NCI-H1436 treated with DMSO at 0.1 percent for 48 hours (cell line): Measurements from ENCODE around the gene ARID5A.
"Not testable (repeated sequence)": the region's sequence is repeated elsewhere in the genome, so short reads cannot be mapped to it uniquely, and the experiment has no call there.

ENCODE experiments used
- DNase-seq: peaks from one replicate; lab custom pipeline; 2025; lab: John Stamatoyannopoulos, UW

The ARID5A gene

DNA sequence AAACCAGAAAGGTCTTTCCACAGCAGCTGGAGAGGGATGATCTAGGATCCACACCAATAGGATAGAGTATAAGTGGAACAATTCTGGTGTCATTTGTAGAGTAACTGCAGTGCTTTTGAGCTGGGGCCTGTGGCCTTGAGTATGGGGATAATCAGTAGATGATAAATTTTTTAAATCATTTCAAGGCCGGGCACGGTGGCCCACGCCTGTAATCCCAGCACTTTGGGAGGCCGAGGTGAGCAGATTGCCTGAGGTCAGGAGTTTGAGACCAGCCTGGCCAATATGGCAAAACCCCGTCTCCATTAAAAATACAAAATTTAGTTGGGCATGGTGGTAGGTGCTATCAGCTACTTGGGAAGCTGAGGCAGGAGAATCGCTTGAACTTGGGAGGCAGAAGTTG lies 20.9 kb downstream of the ARID5A start:
- DNase-seq: not testable (repeated sequence)

DNA sequence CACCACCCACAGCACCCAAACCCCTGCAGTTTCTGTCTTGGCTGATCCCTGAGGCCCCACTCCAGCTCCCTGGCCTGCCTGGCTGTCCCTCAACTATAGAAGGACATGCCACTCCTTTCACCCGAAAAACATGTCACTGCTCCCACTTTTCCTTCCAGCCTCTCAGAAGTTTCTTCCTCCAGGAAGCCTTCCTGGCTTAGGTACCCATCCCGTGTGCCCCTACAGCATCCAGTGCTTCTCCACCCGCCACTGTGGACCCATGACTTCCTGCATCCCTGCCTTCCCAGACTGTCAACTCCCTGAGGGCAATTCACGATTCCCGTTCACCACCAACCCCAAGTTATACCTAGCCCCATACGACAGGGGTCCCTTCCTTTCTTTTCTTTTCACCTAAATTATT lies 21.5 kb downstream of the ARID5A start:
- no peak for DNase-seq

DNA sequence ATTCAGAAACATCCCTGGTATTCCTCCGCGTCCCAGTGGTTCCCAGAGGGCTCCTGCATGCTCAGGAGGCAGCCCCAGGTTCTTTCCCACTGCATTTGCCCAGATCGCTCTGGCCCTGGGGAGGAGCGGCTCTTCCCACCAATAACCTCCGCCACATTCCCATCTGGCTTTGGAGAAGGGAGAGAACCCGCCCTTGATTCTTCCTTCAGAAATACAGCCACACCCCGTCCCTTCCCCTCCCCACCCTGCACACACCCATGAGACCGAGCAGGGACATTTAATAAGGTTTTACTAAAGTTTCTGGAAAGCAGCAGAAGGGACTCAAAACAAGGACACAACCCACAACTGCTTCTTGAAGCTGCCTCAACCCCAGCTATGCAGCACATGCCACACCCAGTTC lies 21.9 kb downstream of the ARID5A start:
- DNase-seq: no peak

GRCh38 chr2:96564026-96564425 lies 27.5 kb downstream of the ARID5A start:
- DNase-seq: no peak

DNA sequence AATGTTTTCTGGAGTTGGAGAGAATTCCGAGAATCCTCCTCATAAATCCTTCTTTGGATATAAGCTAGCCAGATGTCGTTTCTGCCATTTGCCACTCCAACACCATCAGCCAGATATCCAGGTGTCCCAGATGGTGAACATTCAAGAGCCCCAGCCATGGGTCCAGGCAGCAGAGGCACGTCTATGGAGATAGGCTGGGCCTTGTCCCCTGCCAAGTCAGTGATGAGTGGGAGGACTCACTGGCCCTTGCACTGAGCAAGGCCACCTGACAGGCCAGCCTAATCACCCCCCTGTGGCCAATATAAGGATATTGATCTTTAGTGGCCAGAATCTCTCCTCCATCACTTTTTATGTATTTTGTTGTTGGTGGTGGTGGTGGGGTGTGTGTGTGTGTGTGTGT lies 28.0 kb downstream of the ARID5A start:
- no peak for DNase-seq

- no peak for DNase-seq
Measured at GRCh38 chr2:96565111-96565510, 28.6 kb downstream of the ARID5A start.

DNA sequence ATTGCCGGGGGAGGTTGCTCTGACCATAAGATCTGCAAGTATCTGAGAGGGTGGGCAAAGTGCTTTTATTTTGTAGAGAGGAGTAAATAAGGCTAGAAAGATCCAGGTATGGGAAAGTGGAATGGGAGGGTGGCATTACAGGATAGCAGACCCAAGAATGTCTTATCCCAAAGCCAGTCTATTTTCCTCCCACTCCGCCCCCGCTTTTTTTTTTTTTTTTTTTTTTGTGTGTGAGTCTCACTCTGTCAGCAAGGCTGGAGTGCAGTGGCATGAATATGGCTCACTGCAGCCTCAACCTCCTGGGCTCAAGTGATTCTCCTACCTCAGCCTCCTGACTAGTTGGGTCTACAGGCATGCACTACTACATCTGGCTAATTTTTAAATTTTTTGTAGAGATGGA lies 31.5 kb downstream of the ARID5A start:
- DNase-seq: no peak

GRCh38 chr2:96574364-96574763 lies 37.8 kb downstream of the ARID5A start:
- no peak for DNase-seq

GRCh38 chr2:96575785-96576456 lies 39.4 kb downstream of the ARID5A start:
- DNase-seq: no peak

DNA sequence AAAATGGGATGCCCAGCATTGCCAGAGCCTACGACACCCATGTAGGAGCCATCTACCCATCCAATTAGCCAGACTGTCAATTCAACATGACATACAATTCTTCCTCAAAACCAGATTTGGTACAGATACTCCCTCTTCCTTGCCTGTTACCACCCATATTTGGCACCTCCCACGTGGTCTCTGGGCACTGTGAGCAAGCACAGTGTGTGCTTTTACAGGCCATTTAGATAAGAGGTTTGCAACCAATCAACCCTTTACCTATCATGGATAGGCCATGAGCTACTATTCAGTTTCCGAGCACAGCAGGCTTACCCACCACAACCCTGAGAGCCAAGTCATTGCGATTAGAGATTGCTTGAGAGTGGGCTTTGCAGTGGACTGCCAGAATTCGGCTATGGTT lies 40.9 kb downstream of the ARID5A start:
- DNase-seq: no peak

- no peak for DNase-seq
Measured at GRCh38 chr2:96578731-96579130, 42.2 kb downstream of the ARID5A start.

DNA sequence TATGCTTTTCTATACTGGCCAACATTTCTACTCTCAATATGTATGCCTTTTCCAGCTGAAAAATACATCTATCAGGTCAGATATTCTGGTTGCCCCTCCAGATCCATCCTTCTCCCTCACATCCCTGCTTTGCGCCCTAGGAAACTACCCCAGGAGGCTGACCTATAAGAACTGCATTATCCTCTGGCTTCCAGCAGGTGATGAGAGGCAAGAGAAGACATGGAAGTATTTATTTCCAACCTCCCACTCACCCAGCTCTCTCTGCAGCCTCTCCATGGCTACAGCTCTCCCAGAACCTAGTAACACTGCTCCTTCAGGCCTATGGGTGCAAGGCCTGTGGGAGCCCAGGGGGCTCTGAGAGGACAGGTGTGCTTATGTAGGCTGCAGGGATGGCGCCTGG lies 42.9 kb downstream of the ARID5A start:
- DNase-seq: no peak

GRCh38 chr2:96580771-96581170 lies 44.2 kb downstream of the ARID5A start:
- DNase-seq: no peak

DNA sequence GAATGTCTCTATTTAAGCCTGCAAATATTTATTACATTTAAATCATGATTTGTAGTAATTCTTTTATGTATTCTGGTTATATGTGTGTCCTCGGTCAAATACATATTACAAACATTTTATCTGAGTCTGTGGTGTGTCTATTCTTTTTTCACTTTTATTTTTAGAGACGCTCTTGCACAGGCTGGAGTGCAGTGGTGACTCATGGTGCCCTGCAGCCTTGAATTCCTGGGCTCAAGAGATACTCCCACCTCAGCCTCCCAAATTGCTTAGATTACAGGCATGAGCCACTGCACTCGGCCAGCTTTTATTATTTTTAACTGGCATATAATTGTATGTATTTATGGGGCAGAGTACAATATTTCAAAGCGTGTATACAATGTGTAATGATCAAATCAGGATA lies 47.5 kb downstream of the ARID5A start:
- no peak for DNase-seq

- no peak for DNase-seq
Measured at GRCh38 chr2:96587843-96588242, 51.3 kb downstream of the ARID5A start.

DNA sequence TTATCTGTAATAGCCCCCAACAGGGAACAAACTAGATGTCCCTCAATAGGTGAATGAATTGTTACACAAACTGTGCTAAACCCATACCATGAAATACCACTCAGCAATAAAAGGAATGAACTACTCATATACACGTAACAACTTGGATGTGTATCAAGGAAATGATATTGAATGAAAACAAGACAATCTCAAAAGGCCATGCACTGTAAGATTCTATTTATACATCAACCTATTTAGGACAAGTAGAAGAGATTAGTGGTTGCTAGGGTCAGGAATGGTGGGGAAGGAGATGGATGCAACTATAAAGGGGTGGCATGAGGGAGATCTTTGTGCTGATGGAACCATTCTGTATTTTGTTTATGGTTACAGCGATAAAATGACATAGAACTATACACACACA lies 54.5 kb downstream of the ARID5A start:
- DNase-seq: no peak

DNA sequence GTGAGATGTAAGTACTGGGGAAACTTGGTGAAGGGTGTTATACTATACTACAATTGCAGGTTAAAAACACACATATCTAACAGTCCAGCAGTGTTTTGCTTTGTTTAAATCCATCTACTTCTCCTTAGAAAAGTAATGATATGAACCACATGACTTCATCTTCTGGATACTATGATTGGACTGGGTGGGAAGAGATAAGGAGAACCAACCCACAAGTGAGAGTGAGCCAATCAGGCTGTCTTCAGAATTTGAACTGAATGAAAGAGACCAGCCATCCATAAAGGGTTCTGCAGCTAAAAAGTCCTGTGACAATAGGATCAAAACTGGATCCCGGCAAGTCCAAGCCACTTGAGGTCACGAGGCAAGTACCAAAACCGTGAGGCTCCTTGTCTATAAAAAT lies 54.9 kb downstream of the ARID5A start:
- DNase-seq: no peak

- no peak for DNase-seq
Measured at GRCh38 chr2:96594282-96594681, 57.7 kb downstream of the ARID5A start.

DNA sequence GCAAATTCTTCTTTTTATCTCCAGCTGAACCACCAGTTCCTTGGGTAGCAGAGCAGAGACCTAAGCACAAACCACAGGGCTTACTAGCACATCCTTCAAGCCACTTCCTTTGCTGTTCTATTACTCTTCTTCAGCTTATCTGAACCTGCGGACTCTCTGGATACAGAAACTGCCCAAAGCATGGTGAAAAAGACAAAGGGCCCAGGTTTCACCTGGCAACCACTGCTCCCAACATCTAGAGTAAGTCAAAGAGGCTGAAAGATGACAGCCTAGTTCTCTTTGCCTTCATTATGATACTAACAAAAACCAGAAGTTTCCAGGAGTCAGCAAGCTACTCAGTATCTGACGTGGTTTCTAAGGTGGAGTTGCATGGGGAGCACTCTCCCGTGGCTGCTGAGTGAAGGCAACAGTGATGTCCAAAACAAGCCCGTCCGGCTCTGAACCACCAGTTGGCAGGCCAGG lies 58.2 kb downstream of the ARID5A start:
- no peak for DNase-seq

DNA sequence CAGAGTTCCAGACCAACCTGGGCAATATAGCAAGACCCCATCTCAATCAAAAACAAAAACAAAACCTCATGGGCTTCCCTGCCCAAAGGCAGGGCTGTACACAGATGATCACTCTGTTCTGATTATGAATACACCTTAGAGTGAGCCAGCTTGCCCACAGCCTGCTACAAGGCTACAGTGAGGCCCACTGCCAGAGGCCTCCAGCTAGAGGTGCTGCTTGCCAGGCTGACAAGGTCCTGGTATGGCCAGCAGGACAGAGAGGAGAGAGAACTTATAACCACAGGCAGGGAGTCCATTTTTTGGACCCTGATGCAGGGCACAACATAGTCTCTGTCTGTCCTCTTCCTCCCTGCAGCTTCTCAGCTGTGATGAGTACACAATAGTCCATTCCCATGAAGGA lies 60.0 kb downstream of the ARID5A start:
- DNase-seq: no peak

DNA sequence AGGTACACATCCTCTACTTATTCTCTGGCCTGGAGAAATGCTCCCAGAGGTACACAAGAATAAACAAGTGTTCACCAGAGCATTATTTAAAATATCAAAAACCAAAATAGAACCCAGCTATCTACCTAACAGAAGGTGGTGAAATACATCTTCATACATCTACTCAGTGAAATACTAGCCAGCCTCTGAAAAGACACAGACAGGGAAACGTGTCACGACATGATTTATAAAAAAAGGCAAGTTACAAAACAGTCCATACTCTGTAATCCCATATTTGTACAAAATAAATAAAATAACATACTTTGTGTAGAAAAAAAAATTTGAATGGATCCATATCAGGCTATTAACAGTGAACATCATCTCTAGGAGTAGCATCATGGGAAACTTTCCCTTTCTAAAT lies 63.4 kb downstream of the ARID5A start:
- no peak for DNase-seq

GRCh38 chr2:96601382-96602292 lies 65.1 kb downstream of the ARID5A start:
- no peak for DNase-seq
